DND-41 (cell line): ENCODE measurements around the gene FAM171A2.
A peak's percentile ranks its signal among the peaks of the same experiment; 100 is the strongest.

ENCODE experiments used
- ATAC-seq: fragments of 200-7000 bp; cut with Tn5 transposase; 3 replicates; pipeline ENCODE4 v1.9.1; 2021; ENCODE audit warnings: low read depth; ENCODE audit not compliant: insufficient read depth
- DNase-seq: peaks from one replicate; pipeline ENCODE4 v3.0.0-alpha.2; 2020
- H2AFZ ChIP-seq: 2 replicates; pipeline ENCODE4 v1.6.0; 2012; ENCODE audit warnings: low read depth, low read length
- H3K27ac ChIP-seq: 2 replicates; pipeline ENCODE4 v1.5.1; 2012; ENCODE audit warnings: low read length, inconsistent platforms
- H3K27me3 ChIP-seq: fragments of 200-600 bp; sonication (generic); 2 replicates; pipeline ENCODE4 v1.6.0; 2012; ENCODE audit warnings: low read length, mild to moderate bottlenecking, inconsistent platforms; ENCODE audit not compliant: insufficient read depth, poor library complexity
- H3K36me3 ChIP-seq: 2 replicates; pipeline ENCODE4 v1.5.1; 2012; ENCODE audit warnings: low read length, inconsistent platforms; ENCODE audit not compliant: insufficient read depth
- H3K4me1 ChIP-seq: 2 replicates; pipeline ENCODE4 v1.5.1; 2012; ENCODE audit warnings: mild to moderate bottlenecking, low read length; ENCODE audit not compliant: insufficient read depth
- H3K4me2 ChIP-seq: 2 replicates; pipeline ENCODE4 v1.6.0; 2012; ENCODE audit warnings: mild to moderate bottlenecking, moderate library complexity, low read length, inconsistent platforms; ENCODE audit not compliant: insufficient read depth
- H3K4me3 ChIP-seq, 2 experiments: fragments of 200-600 bp in 1 of 2; shearing (Covaris generic) in 1 of 2; 2 replicates each; pipeline ENCODE4 v1.5.1; 2012 to 2016; ENCODE audit warnings: inconsistent platforms in 2 of 2, low read length in 2 of 2, mild to moderate bottlenecking in 2 of 2, low read depth in 1 of 2, moderate library complexity in 1 of 2
- H3K79me2 ChIP-seq: 2 replicates; pipeline ENCODE4 v1.6.0; 2012; ENCODE audit warnings: low read length, inconsistent platforms; ENCODE audit not compliant: insufficient read depth
- H3K9ac ChIP-seq: 2 replicates; pipeline ENCODE4 v1.6.0; 2012; ENCODE audit warnings: low read depth, mild to moderate bottlenecking, inconsistent platforms, low read length, moderate library complexity
- H3K9me3 ChIP-seq: 2 replicates; pipeline ENCODE4 v1.5.1; 2012; ENCODE audit warnings: low read length, moderate library complexity, mild to moderate bottlenecking, inconsistent platforms; ENCODE audit not compliant: insufficient read depth, severe bottlenecking
- H4K20me1 ChIP-seq: 2 replicates; pipeline ENCODE4 v1.6.0; 2012; ENCODE audit warnings: low read length; ENCODE audit not compliant: insufficient read depth
- CTCF ChIP-seq: IDR thresholded peaks from 2 replicates; pipeline ENCODE4 v1.5.1; 2012; ENCODE audit warnings: borderline replicate concordance, low read length, moderate library complexity, mild to moderate bottlenecking; ENCODE audit not compliant: poor library complexity, severe bottlenecking; ENCODE audit errors: extremely low read depth
- EZH2 ChIP-seq: IDR thresholded peaks from 3 replicates; pipeline ENCODE4 v1.6.1; 2012; ENCODE audit warnings: borderline replicate concordance, low read depth, mild to moderate bottlenecking, moderate library complexity, low read length, inconsistent platforms; ENCODE audit not compliant: severe bottlenecking

Gene FAM171A2

GRCh38 chr17:44324092-44324570, 39.5 kb downstream of the FAM171A2 start:
- H4K20me1 ChIP-seq = peaks cover 25% of the 10 kb centered on the region
- peaks cover 23% of the 10 kb centered on the region for H3K79me2 ChIP-seq
- peak overlapping the region; percentile 75 to 82 for H3K4me3 ChIP-seq
- H3K4me1 ChIP-seq = peaks cover 46% of the 10 kb centered on the region
- DNase-seq = no peak
- H3K4me2 ChIP-seq = peak overlapping the region; percentile 75
- H3K36me3 ChIP-seq = peaks cover 34% of the 10 kb centered on the region
- peak overlapping the region; percentile 89 for H3K9ac ChIP-seq
- H3K9me3 ChIP-seq = no peaks in the 10 kb centered on the region
- H3K27me3 ChIP-seq = no peaks in the 10 kb centered on the region
- peak overlapping the region; percentile 51 for H3K27ac ChIP-seq
- peak overlapping the region; percentile 98 for H2AFZ ChIP-seq
- no peak for TF ChIP-seq EZH2
- no peak for TF ChIP-seq CTCF
- ATAC-seq = no peak

- peak overlapping the region; percentile 75 to 82; a peak in 3 of 4 replicates for H3K4me3 ChIP-seq
- ATAC-seq = no peak
Observed at GRCh38 chr17:44323359-44324091, 40.1 kb downstream of the FAM171A2 start.

GRCh38 chr17:44322236-44322895, 41.3 kb downstream of the FAM171A2 start:
- H3K27me3 ChIP-seq = no peaks in the 10 kb centered on the region
- H3K27ac ChIP-seq = no peak overlapping the region
- peaks cover 30% of the 10 kb centered on the region for H4K20me1 ChIP-seq
- peaks cover 23% of the 10 kb centered on the region for H3K79me2 ChIP-seq
- H3K9ac ChIP-seq = no peak overlapping the region
- H2AFZ ChIP-seq = no peak overlapping the region
- no peak for TF ChIP-seq CTCF
- no peak for TF ChIP-seq EZH2
- peaks cover 44% of the 10 kb centered on the region for H3K4me1 ChIP-seq
- ATAC-seq (no peak), DNase-seq (no peak)
- H3K9me3 ChIP-seq = no peaks in the 10 kb centered on the region
- 0 out of 4 replicates have a peak overlapping the region, but pooled peaks of 1 of the 2 experiments have one; percentile 0 for H3K4me3 ChIP-seq
- H3K4me2 ChIP-seq = peak overlapping the region; percentile 50; the same call in 1 of the 2 replicates
- H3K36me3 ChIP-seq = peaks cover 34% of the 10 kb centered on the region

More at GRCh38 chr17:44323359-44324091, 40.1 kb downstream of the FAM171A2 start:
- Histone ChIP-seq H3K79me2 (peaks cover 23% of the 10 kb centered on the region), H3K4me1 (peaks cover 46% of the 10 kb centered on the region), H3K9me3 (no peaks in the 10 kb centered on the region), H4K20me1 (peaks cover 25% of the 10 kb centered on the region), H3K4me2 (peak overlapping the region; percentile 75), H3K9ac (peak overlapping the region; percentile 89), H3K36me3 (peaks cover 34% of the 10 kb centered on the region), H3K27me3 (no peaks in the 10 kb centered on the region), H3K27ac (peak overlapping the region; percentile 51), H2AFZ (no peak overlapping the region)
- TF ChIP-seq CTCF (no peak), EZH2 (no peak)
- no peak for DNase-seq
